GM12891 (cell line): ENCODE measurements around the gene UBXN2A.

Experiments
- PAX5 ChIP-seq: IDR thresholded peaks from 2 replicates; pipeline ENCODE4 v1.6.1; 2011; ENCODE audit warnings: low read length, moderate library complexity, mild to moderate bottlenecking; ENCODE audit not compliant: insufficient read depth, severe bottlenecking
- POLR2A ChIP-seq: IDR thresholded peaks from 2 replicates; pipeline ENCODE4 v1.6.1; 2011; ENCODE audit warnings: low read depth, low read length, control low read depth
- POLR2AphosphoS5 ChIP-seq: IDR thresholded peaks from 2 replicates; pipeline ENCODE4 v1.6.1; 2011; ENCODE audit warnings: low read depth, low read length, control low read depth
- SPI1 ChIP-seq: IDR thresholded peaks from 2 replicates; pipeline ENCODE4 v1.6.1; 2011; ENCODE audit warnings: low read depth, low read length, control low read depth
- TAF1 ChIP-seq: IDR thresholded peaks from 2 replicates; pipeline ENCODE4 v1.6.1; 2011; ENCODE audit warnings: low read depth, low read length, control low read depth

GRCh38 chr2:23900133-23900532 is 40.1 kb upstream of the UBXN2A start:
- no peak for TF ChIP-seq TAF1
- no peak for TF ChIP-seq POLR2A
- no peak for TF ChIP-seq POLR2AphosphoS5
- TF ChIP-seq PAX5, result no peak
- TF ChIP-seq SPI1, result no peak
